Measurements from ENCODE around the gene UBE2J1. TPM values are rescaled to one million over a fixed set of nuclear protein-coding genes. Genes with fewer than 3 reads are reported as not detected.

The UBE2J1 gene
- total and polyA plus RNA-seq, 2 donors (not counting 1 experiment from before 2014, with no cell fraction given), result 27.6 to 53.6 TPM

GRCh38 chr6:89357390-89357789 lies 4.9 kb upstream of the UBE2J1 start:
- no peak overlapping the region for H3K9ac ChIP-seq (ENCODE audit: insufficient read depth, low read length)
- DNase-seq (ENCODE audit: low read depth in 2 of 2), result no peak
- no peak overlapping the region for H2AFZ ChIP-seq (ENCODE audit: low read length)
- H3K27ac ChIP-seq (ENCODE audit: insufficient read depth, low read length), result no peak overlapping the region
- peak overlapping the region; percentile 41 for H3K4me2 ChIP-seq (ENCODE audit: extremely low read depth, insufficient read depth, low read length)
- peaks cover 1% of the 10 kb centered on the region for H3K79me2 ChIP-seq (ENCODE audit: control insufficient read depth, insufficient read depth, low read length)
- H4K20me1 ChIP-seq (ENCODE audit: control insufficient read depth, extremely low read depth, insufficient read depth, low read length), result no peaks in the 10 kb centered on the region
- H3K4me3 ChIP-seq (replicated peaks in 1 of 4; ENCODE audit: control extremely low read depth in 1 of 4, insufficient read depth in 1 of 4, low read depth in 3 of 4, low read length in 4 of 4), result no peak overlapping the region
- no peaks in the 10 kb centered on the region for H3K9me3 ChIP-seq (ENCODE audit: control insufficient read depth, insufficient read depth, low read depth, low read length)
- TF ChIP-seq CTCF (conservative IDR thresholded peaks at IDR 0.05 in 1 of 2, IDR thresholded peaks at IDR 0.05 in 1 of 2; ENCODE audit: low read depth in 1 of 2, low read length in 2 of 2) (no peak), EZH2 (IDR thresholded peaks at IDR 0.05; ENCODE audit: low read length, missing control alignments) (no peak)
- H3K4me1 ChIP-seq (ENCODE audit: control insufficient read depth, extremely low read depth, insufficient read depth, low read length), result no peaks in the 10 kb centered on the region
- H3K27me3 ChIP-seq (ENCODE audit: control insufficient read depth, insufficient read depth, low read length), result no peaks in the 10 kb centered on the region
- no peaks in the 10 kb centered on the region for H3K36me3 ChIP-seq (ENCODE audit: control insufficient read depth, insufficient read depth, low read length)

DNA sequence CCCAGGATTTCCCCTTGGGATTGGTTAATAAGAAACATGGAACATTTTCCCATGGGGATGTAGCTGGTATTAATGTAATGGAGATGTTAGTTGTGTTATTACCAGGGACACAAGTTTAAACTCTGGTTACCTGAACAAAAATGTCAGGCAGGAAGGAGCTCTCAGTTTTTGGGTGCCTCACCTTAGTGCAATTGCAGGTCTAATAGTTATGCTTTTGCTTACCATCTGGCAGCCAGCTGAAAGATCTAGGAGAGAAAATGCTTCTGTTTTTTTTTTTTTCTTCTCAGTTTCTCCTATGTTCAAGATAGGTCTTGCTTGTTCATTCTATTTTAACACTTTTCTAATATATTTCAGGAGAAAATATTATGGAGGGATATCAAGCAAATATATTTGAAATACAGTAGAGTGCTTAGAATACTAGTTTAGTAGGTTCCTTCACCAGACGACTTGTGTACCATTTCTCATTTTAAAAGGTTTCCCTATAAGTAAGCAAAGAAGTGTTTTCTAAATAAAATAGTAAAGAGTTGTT lies 4.2 kb upstream of the UBE2J1 start:
- no peak overlapping the region for H2AFZ ChIP-seq (ENCODE audit: low read length)
- no peaks in the 10 kb centered on the region for H3K36me3 ChIP-seq (ENCODE audit: control insufficient read depth, insufficient read depth, low read length)
- H3K27ac ChIP-seq (ENCODE audit: insufficient read depth, low read length), result no peak overlapping the region
- H3K9ac ChIP-seq (ENCODE audit: insufficient read depth, low read length), result no peak overlapping the region
- no peaks in the 10 kb centered on the region for H3K27me3 ChIP-seq (ENCODE audit: control insufficient read depth, insufficient read depth, low read length)
- no peaks in the 10 kb centered on the region for H3K9me3 ChIP-seq (ENCODE audit: control insufficient read depth, insufficient read depth, low read depth, low read length)
- H3K4me3 ChIP-seq (replicated peaks in 1 of 4; ENCODE audit: control extremely low read depth in 1 of 4, insufficient read depth in 1 of 4, low read depth in 3 of 4, low read length in 4 of 4), result no peak overlapping the region
- H4K20me1 ChIP-seq (ENCODE audit: control insufficient read depth, extremely low read depth, insufficient read depth, low read length), result no peaks in the 10 kb centered on the region
- TF ChIP-seq EZH2 (IDR thresholded peaks at IDR 0.05; ENCODE audit: low read length, missing control alignments) (no peak), CTCF (conservative IDR thresholded peaks at IDR 0.05 in 1 of 2, IDR thresholded peaks at IDR 0.05 in 1 of 2; ENCODE audit: low read depth in 1 of 2, low read length in 2 of 2) (no peak)
- DNase-seq (ENCODE audit: low read depth in 2 of 2), result no peak
- H3K4me2 ChIP-seq (ENCODE audit: extremely low read depth, insufficient read depth, low read length), result no peak overlapping the region
- H3K79me2 ChIP-seq (ENCODE audit: control insufficient read depth, insufficient read depth, low read length), result peaks cover 8% of the 10 kb centered on the region
- H3K4me1 ChIP-seq (ENCODE audit: control insufficient read depth, extremely low read depth, insufficient read depth, low read length), result no peaks in the 10 kb centered on the region

GRCh38 chr6:89355511-89356194 lies 3.1 kb upstream of the UBE2J1 start:
- Histone ChIP-seq H3K9me3 (ENCODE audit: control insufficient read depth, insufficient read depth, low read depth, low read length) (no peaks in the 10 kb centered on the region), H3K27me3 (ENCODE audit: control insufficient read depth, insufficient read depth, low read length) (no peaks in the 10 kb centered on the region), H4K20me1 (ENCODE audit: control insufficient read depth, extremely low read depth, insufficient read depth, low read length) (no peaks in the 10 kb centered on the region), H3K79me2 (ENCODE audit: control insufficient read depth, insufficient read depth, low read length) (peaks cover 17% of the 10 kb centered on the region), H3K4me1 (ENCODE audit: control insufficient read depth, extremely low read depth, insufficient read depth, low read length) (no peaks in the 10 kb centered on the region), H3K9ac (ENCODE audit: insufficient read depth, low read length) (no peak overlapping the region), H3K4me2 (ENCODE audit: extremely low read depth, insufficient read depth, low read length) (no peak overlapping the region), H3K36me3 (ENCODE audit: control insufficient read depth, insufficient read depth, low read length) (no peaks in the 10 kb centered on the region), H3K27ac (ENCODE audit: insufficient read depth, low read length) (no peak overlapping the region), H2AFZ (ENCODE audit: low read length) (no peak overlapping the region), H3K4me3 (replicated peaks in 1 of 4; ENCODE audit: control extremely low read depth in 1 of 4, insufficient read depth in 1 of 4, low read depth in 3 of 4, low read length in 4 of 4) (no peak overlapping the region)
- TF ChIP-seq CTCF (conservative IDR thresholded peaks at IDR 0.05 in 1 of 2, IDR thresholded peaks at IDR 0.05 in 1 of 2; ENCODE audit: low read depth in 1 of 2, low read length in 2 of 2) (no peak), EZH2 (IDR thresholded peaks at IDR 0.05; ENCODE audit: low read length, missing control alignments) (no peak)
- no peak for DNase-seq (ENCODE audit: low read depth in 2 of 2)

Data from fibroblast of lung (primary cell).